HepG2 (cell line): ENCODE measurements around the gene C1orf159. TPM values are rescaled to one million over a fixed set of nuclear protein-coding genes. Genes with fewer than 3 reads are reported as not detected.

Experiments
- MIER2 ChIP-seq: IDR thresholded peaks from 2 replicates; pipeline ENCODE4 v1.6.1; 2016; ENCODE audit warnings: missing biosample characterization, missing genetic modification reagents
- REST ChIP-seq, 2 experiments: IDR thresholded peaks; 2 replicates each; pipeline ENCODE4 v1.6.1; 2011 to 2012; ENCODE audit warnings: low read length in 2 of 2, borderline replicate concordance in 1 of 2, low read depth in 1 of 2, mild to moderate bottlenecking in 1 of 2, moderate library complexity in 1 of 2
- SIX1 ChIP-seq: sonication (generic); formaldehyde crosslinking; IDR thresholded peaks from 2 replicates; pipeline ENCODE4 v1.4.0; 2020; ENCODE audit warnings: missing genetic modification reagents, borderline replicate concordance
- SRSF1 ChIP-seq: fragments of 200-400 bp; formaldehyde crosslinking; optimal IDR thresholded peaks from 2 replicates; pipeline ENCODE3; 2017; ENCODE audit warnings: mild to moderate bottlenecking, low read depth, low read length, moderate library complexity
- ZBTB33 ChIP-seq: sonication (generic); formaldehyde crosslinking; IDR thresholded peaks from 2 replicates; pipeline ENCODE4 v1.4.0; 2020; ENCODE audit warnings: missing genetic modification reagents
- ZFP62 ChIP-seq: sonication (generic); formaldehyde crosslinking; IDR thresholded peaks from 2 replicates; pipeline ENCODE4 v1.4.0; 2020; ENCODE audit warnings: missing genetic modification reagents
- ZKSCAN8 ChIP-seq: IDR thresholded peaks from 2 replicates; pipeline ENCODE4 v1.6.1; 2016; ENCODE audit warnings: borderline replicate concordance, missing genetic modification reagents, missing compliant biosample characterization
- ZNF12 ChIP-seq: sonication (generic); formaldehyde crosslinking; IDR thresholded peaks from 2 replicates; pipeline ENCODE4 v1.5.0; 2020; ENCODE audit warnings: missing genetic modification reagents
- ZNF138 ChIP-seq: sonication (generic); formaldehyde crosslinking; IDR thresholded peaks from 2 replicates; pipeline ENCODE4 v1.5.0; 2020; ENCODE audit warnings: mild to moderate bottlenecking, low read depth, missing genetic modification reagents
- ZNF337 ChIP-seq: sonication (generic); formaldehyde crosslinking; IDR thresholded peaks from 2 replicates; pipeline ENCODE4 v1.5.1; 2020; ENCODE audit warnings: missing genetic modification reagents, low read depth, mild to moderate bottlenecking, borderline replicate concordance
- ZNF563 ChIP-seq: sonication (generic); formaldehyde crosslinking; IDR thresholded peaks from 2 replicates; pipeline ENCODE4 v1.8.0; 2022; ENCODE audit warnings: mild to moderate bottlenecking, moderate library complexity, missing genetic modification reagents
- ZNF749 ChIP-seq: sonication (generic); formaldehyde crosslinking; IDR thresholded peaks from 2 replicates; pipeline ENCODE4 v1.8.0; 2022; ENCODE audit warnings: mild to moderate bottlenecking, missing genetic modification reagents, moderate library complexity, borderline replicate concordance
- ZNF772 ChIP-seq: sonication (generic); formaldehyde crosslinking; IDR thresholded peaks from 2 replicates; pipeline ENCODE4 v1.5.0; 2020; ENCODE audit warnings: mild to moderate bottlenecking, missing genetic modification reagents
- ZNF773 ChIP-seq: sonication (generic); formaldehyde crosslinking; IDR thresholded peaks from 2 replicates; pipeline ENCODE4 v1.4.0; 2020; ENCODE audit warnings: missing genetic modification reagents, borderline replicate concordance
- polyA plus RNA-seq, 8 experiments: library from polyadenylated mRNA; depleted of rRNA in 3 of 8; stranded (reverse) in 7 of 8; unstranded in 1 of 8; fragments of >200 nt; fragmentation: Illumina TruSeq in 4 of 8; extraction: Trizol in 4 of 8; gene quantifications; 2 replicates each; pipeline versions ENCODE4 v1.2.1 to v1.2.3, GENCODE V29; 2011 to 2016; ENCODE audit warnings: low read depth in 4 of 8, missing spikeins in 1 of 8, mixed read lengths in 1 of 8; ENCODE audit not compliant: insufficient read depth in 1 of 8
- total RNA-seq, 5 experiments: library from RNA; depleted of rRNA; stranded (reverse); fragments of >200 nt; fragmentation: Illumina TruSeq; extraction: Trizol; gene quantifications; 2 replicates each; pipeline ENCODE4 v1.2.3, GENCODE V29; 2016; ENCODE audit warnings: low read depth in 1 of 5
- TF ChIP-seq, protein P1 (sequence below): sonication (generic); formaldehyde crosslinking; IDR thresholded peaks from 2 replicates; pipeline ENCODE4 v1.5.0; 2020; ENCODE audit warnings: missing genetic modification reagents
- TF ChIP-seq, protein P2 (sequence below): sonication (generic); formaldehyde crosslinking; conservative IDR thresholded peaks from 2 replicates; pipeline ENCODE4 v1.8.0; 2022; ENCODE audit warnings: mild to moderate bottlenecking, moderate library complexity, missing genetic modification reagents
- TF ChIP-seq, protein P3 (sequence below): sonication (generic); formaldehyde crosslinking; IDR thresholded peaks from 2 replicates; pipeline ENCODE4 v1.5.0; 2020; ENCODE audit warnings: mild to moderate bottlenecking, missing genetic modification reagents

The C1orf159 gene
- total and polyA plus RNA-seq, 2 of the 13 experiments (the other 11 are each of a cell fraction or from before 2014, with no cell fraction given), result 3.8 to 6.7 TPM

GRCh38 chr1:1124786-1125642 lies 9.1 kb upstream of the C1orf159 start (continued):
- TF ChIP-seq ZNF772, result peak; percentile 54; the same call in 1 of the 2 replicates
- TF ChIP-seq ZNF337 (CRISPR knock-in tag), result 0 out of 2 replicates have a peak, but pooled peaks have one; percentile 75
- TF ChIP-seq ZFP62 (CRISPR knock-in tag), result no peak
- peak; percentile 25; the same call in 1 of the 2 replicates for TF ChIP-seq ZNF12
- TF ChIP-seq ZNF563 (CRISPR knock-in tag), result 0 out of 2 replicates have a peak, but pooled peaks have one; percentile 57
- no peak for TF ChIP-seq ZKSCAN8
- TF ChIP-seq MIER2, result no peak
- TF ChIP-seq SRSF1, result no peak
- TF ChIP-seq, protein P1, sequence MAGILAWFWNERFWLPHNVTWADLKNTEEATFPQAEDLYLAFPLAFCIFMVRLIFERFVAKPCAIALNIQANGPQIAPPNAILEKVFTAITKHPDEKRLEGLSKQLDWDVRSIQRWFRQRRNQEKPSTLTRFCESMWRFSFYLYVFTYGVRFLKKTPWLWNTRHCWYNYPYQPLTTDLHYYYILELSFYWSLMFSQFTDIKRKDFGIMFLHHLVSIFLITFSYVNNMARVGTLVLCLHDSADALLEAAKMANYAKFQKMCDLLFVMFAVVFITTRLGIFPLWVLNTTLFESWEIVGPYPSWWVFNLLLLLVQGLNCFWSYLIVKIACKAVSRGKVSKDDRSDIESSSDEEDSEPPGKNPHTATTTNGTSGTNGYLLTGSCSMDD (CRISPR knock-in tag), result no peak
- TF ChIP-seq ZNF138 (CRISPR knock-in tag), result no peak
- TF ChIP-seq, protein P2, sequence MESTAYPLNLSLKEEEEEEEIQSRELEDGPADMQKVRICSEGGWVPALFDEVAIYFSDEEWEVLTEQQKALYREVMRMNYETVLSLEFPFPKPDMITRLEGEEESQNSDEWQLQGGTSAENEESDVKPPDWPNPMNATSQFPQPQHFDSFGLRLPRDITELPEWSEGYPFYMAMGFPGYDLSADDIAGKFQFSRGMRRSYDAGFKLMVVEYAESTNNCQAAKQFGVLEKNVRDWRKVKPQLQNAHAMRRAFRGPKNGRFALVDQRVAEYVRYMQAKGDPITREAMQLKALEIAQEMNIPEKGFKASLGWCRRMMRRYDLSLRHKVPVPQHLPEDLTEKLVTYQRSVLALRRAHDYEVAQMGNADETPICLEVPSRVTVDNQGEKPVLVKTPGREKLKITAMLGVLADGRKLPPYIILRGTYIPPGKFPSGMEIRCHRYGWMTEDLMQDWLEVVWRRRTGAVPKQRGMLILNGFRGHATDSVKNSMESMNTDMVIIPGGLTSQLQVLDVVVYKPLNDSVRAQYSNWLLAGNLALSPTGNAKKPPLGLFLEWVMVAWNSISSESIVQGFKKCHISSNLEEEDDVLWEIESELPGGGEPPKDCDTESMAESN (CRISPR knock-in tag), result peak; percentile 87
- 0 out of 2 replicates have a peak, but pooled peaks have one; percentile 16 for TF ChIP-seq ZBTB33
- TF ChIP-seq REST (IDR thresholded peaks at IDR 0.05; ENCODE audit: borderline replicate concordance in 1 of 2, low read depth in 1 of 2, low read length in 2 of 2), result peak in 1 of 2 experiments; percentile 51; a peak in 1 of 4 replicates
- TF ChIP-seq, protein P3, sequence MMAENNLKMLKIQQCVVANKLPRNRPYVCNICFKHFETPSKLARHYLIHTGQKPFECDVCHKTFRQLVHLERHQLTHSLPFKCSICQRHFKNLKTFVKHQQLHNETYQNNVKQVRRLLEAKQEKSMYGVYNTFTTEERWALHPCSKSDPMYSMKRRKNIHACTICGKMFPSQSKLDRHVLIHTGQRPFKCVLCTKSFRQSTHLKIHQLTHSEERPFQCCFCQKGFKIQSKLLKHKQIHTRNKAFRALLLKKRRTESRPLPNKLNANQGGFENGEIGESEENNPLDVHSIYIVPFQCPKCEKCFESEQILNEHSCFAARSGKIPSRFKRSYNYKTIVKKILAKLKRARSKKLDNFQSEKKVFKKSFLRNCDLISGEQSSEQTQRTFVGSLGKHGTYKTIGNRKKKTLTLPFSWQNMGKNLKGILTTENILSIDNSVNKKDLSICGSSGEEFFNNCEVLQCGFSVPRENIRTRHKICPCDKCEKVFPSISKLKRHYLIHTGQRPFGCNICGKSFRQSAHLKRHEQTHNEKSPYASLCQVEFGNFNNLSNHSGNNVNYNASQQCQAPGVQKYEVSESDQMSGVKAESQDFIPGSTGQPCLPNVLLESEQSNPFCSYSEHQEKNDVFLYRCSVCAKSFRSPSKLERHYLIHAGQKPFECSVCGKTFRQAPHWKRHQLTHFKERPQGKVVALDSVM (CRISPR knock-in tag), result peak; percentile 75
- no peak for TF ChIP-seq ZNF773 (CRISPR knock-in tag)
- TF ChIP-seq SIX1 (CRISPR knock-in tag), result peak; percentile 27; the same call in 1 of the 2 replicates
- TF ChIP-seq ZNF749 (CRISPR knock-in tag), result no peak
